Stimulated activated CD4-positive, alpha-beta T cell treated with anti-CD3 and anti-CD28 coated beads, Interleukin-4, amount 100 ng/mL, for 4 hours (primary cell): ENCODE results near the gene NPDC1.
"Not testable (repeated sequence)": the region's sequence is repeated elsewhere in the genome, so short reads cannot be mapped to it uniquely, and the experiment has no call there.

Experiments
- DNase-seq, 2 experiments: peaks; one replicate each; pipeline ENCODE4 v3.0.0-alpha.2; 2020

Gene NPDC1

GRCh38 chr9:137038916-137039315 lies 7.1 kb downstream of the NPDC1 start:
- DNase-seq: no peak

DNA sequence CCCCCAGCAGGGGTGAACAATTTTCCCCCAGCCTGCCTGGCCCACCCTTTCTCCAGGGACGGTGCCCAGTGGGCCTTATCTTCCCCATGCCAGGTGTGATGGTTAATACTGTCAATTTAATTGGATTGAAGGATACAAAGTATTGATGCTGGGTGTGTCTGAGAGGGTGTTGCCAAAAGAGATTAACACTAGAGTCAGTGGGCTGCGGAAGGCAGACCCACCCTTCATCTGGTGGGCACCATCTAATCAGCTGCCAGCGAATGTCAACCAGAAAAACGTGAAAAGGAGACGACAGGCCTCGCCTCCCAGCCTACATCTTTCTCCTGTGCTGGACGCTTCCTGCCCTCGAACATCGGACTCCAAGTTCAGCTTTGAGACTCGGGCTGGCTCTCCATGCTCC lies 8.5 kb downstream of the NPDC1 start:
- no peak for DNase-seq

DNA sequence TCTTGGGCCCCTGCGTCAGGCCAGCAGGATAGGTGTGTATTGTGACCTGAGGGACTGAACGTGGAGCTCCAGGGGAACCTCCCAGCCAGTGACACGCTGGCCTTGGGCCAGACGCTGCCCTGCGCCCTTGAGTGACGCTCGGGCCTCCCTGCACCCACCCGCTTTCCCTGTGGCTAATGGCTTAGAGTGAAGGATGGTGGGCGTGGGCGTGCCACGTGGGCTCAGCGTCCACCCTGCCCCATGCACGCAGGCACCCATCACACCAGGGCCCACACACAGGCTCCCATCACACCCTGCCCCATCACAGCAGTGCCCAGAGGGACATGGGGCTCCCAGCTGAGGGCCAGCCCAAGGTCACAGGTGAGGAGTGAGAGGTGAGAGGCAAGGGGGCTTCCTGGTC lies 8.9 kb downstream of the NPDC1 start:
- DNase-seq: no peak

- DNase-seq: no peak
These were observed 10.0 kb downstream of the NPDC1 start for GRCh38 chr9:137035937-137036336.

DNA sequence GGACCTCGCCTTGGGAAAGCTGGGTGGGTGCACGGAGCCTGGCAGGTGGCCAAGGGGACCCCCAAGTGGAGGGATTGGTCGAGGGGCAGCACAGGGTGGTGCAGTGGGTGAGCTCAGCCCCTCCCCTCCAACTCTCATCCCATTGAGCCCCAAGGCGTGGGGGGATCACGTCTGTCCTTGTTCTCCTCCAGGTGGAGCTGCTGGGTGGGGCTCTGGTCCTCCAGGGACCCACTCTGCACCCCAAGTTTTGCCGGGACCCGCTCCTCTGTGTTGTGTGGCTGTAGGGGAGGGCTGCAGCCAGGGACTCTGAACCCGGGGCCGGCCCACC lies 10.5 kb downstream of the NPDC1 start:
- DNase-seq: no peak

DNA sequence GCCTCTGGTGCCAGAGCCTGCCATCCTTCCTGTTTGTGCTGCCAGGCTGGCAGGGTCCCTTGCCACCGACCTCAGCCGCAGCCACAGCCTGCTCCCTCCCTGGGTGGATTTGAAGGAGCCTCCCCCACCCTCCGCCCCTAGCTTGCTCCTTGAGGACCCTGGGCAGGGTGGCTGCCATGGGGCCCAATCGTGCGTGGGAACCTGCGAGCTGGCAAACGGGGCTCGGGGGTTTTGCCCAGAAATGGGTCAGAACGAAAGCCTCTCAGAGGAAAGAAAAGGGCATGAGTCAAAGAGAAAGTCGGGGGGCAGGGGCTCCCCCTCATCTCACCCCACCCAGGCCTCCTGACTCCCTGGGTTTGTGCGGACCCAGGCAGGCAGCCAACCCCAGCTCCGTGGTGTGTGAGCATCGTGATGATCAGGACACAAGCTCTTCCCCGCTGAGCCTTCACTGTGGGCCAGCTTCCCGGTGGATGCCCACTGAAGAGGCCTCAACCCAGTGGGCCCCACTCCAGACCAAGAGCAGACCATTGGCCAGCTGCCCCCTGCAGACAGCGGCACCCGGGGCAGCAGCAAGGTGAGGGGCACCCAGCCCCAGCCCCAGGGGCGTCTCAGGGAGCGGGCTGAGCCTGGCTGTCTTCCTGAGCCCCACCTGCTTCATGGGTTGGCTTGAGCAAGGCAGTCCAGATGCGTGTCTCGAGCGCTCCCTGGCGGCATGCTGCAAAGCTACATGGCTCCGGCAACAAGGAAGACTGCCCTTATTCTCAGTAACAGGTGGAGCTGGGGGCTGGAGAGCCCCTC lies 11.1 kb downstream of the NPDC1 start:
- peak; percentile 81 to 88 for DNase-seq

DNA sequence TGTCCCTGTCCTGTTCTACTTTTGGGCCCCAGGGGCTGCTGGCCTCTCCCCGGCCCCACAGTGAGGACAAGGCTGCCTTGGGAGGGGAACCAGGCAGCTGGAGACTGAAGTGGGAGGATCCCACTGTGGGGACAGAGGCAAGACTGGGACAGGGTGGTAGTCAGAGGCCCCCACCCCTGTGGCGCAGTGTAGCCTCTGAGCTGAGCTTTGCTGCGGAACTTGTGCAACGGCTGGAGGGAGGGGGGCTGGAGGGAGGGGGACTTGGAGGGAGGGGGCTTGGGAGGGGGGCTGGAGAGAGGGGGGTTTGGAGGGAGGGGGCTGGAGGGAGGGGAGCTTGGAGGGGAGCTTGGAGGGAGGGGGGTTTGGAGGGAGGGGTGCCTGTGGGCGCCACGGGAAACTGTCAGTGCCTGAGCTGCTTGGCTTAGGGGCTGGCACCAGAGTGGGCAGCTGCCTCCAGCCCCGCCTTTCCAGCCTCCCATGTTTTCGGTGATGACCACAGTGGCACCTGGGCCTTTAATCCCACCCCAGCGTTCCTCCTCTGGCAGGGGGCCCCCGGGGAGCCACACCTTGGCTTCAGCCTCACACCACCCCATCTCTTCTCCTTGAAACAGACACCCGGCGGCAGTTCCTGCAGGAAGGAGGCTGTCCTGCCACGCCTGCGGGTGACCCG lies 11.8 kb downstream of the NPDC1 start:
- DNase-seq: no peak

DNA sequence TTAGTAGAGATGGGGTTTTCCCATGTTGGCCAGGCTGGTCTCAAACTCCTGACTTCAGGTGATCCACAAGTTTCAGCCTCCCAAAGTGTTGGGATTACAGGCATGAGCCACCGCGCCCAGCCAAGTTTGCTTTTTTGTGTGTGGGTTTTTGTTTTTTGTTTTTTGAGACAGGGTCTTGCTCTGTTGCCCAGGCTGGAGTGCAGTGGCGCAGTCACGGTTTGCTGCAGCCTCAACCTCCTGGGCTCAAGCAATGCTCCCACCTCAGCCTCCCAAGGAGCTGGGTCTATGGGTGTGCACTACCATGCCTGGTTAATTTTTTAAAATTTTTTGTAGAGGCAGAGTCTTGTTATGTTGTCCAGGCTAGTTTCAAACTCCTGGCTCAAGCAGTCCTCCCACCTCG lies 12.5 kb downstream of the NPDC1 start:
- DNase-seq: not testable (repeated sequence)

DNA sequence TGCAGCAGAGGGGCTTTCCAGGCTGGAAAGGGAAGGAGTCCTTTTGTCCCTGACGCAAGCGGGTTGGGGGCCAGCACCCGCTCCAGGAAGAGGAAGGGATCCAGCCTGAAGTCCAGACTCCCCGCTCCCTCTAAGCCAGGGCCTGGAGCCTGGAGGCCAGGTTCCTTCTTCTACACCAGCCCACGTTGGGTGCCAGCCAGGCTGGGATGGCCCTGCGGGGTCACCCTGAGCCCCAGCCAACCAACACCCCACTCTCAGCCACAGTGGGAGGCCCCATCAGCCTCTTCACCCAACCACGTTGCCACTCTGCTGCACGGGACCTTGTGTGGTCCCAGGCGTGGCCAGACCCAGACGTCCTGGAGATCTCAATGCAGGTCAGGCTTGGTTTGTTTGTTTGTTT lies 13.1 kb downstream of the NPDC1 start:
- no peak for DNase-seq

GRCh38 chr9:137031904-137032640 lies 13.9 kb downstream of the NPDC1 start, which contains the start of gene FUT7:
Gene FUT7, minus strand, starts transcription at chr9:137032088. Its CDS starts 97 bp downstream, at chr9:137031991.
- no peak for DNase-seq

GRCh38 chr9:137030538-137031527 lies 15.1 kb downstream of the NPDC1 start:
- peak in 1 of 2 experiments; percentile 34 for DNase-seq

DNA sequence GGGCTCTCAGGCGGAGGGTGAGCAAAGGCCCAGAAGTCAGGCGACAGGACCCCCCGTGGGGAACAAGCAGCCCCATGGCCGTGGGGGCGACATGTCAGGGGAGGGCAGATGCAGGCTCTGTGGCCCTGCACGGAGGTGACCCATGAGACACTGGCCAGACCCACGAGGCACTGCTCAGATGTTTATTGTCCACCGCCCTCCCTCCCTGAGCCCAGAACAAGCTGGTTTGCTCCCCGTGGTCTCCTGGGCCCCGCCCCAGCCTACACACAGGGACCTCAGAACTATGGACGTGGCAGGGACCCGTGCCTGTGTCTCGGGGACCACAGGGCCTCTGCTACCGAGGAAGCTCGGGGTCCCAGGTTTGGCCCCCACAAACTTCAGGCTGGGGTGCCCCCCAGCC lies 16.0 kb downstream of the NPDC1 start:
- DNase-seq: no peak

DNA sequence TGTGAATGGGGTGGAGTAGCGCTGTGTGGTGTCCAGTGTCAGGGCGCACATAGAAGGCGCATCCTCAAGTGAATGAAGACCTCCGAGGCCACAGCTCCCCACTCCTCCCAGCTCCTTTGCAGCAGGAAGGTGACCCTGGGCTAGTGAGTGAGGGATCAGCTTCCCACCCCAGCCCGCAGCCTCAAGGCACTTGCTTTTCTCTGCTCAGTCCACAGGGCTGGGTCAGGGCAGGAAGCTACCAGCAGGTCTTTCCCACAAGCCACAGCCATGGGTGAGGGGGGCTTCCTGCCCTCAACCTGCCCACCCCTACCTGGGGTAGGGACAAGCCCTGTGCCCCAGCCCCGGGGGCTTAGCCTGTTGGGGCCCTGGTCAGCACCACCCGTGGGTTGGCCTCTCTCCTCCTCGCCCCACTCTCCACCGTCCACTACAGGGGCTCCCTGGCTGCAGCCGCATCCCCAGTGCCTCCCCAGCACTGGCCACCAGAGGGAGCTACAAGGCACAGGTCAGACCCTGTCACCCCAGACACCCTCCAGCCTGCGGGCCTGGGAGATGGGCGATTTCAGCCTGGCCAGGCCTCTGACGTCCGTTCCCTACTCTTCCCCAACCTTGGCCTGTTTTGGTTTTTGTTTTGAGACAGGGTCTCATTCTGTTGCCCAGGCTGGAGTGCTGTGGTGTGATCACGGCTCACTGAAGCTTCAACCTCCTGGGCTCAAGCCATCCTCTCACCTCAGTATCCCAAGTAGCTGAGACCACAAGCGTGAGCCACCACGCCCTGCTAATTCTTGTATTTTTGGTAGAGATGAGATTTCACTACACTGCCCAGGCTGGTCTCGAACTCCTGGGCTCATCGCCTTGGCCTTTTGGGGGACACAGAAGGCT lies 16.7 kb downstream of the NPDC1 start:
- DNase-seq: peak; percentile 50 to 74

GRCh38 chr9:137028263-137029057 lies 17.5 kb downstream of the NPDC1 start:
- peak; percentile 47 to 70 for DNase-seq

DNA sequence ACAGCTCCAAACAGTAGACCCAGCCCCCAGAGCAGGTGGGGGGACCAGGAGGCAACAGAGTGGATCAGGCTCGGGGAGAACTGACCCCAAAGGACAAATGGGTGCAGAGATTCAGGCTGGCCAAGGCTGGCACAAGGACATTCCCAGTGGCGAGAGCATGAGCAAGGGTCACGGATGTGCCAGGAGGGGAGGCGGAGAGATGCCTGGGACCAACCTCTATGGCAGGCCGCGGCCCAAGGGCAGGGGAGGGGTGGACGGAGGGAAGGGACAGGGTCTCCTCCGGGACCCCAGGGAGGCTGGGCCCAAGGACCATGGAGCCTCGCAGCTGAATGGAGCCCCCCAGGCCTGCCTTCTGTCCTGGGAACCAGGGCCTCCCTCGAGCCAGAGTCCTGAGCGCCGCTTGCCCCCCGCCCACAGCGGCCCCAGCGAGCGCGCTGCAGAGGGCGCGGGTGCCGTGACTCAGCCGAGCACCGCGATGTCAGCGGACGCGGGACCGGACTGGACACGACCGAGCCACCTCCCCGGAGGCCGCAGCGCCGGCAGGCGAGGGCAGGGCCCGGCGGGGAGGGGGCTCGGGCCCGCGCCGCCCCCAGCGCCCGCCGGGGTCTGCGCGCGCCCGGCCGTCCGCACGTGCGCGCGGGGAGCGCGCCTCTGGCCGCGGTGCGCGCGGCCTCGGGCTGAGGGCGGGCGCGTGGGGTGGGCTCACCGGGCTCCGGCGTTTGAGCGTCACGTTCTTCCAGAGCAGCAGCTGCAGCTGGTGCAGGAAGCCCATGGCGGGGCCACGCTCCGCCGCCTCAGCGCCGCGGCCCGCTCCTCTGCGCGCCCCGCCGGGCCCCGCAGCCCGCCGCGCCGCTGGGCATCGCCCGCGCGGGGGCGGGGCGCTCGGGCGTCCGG lies 18.4 kb downstream of the NPDC1 start, which contains the start of gene ABCA2:
TSS of gene ABCA2 (minus strand) at position 869 of the 894 bp plus-strand sequence. CDS start at position 772, 97 bp downstream.
- DNase-seq: no peak

GRCh38 chr9:137026828-137027227 lies 19.1 kb downstream of the NPDC1 start:
- no peak for DNase-seq

GRCh38 chr9:137026384-137026783 lies 19.6 kb downstream of the NPDC1 start:
- DNase-seq: no peak

- DNase-seq: no peak
These were observed 20.4 kb downstream of the NPDC1 start for GRCh38 chr9:137025517-137025966.

DNA sequence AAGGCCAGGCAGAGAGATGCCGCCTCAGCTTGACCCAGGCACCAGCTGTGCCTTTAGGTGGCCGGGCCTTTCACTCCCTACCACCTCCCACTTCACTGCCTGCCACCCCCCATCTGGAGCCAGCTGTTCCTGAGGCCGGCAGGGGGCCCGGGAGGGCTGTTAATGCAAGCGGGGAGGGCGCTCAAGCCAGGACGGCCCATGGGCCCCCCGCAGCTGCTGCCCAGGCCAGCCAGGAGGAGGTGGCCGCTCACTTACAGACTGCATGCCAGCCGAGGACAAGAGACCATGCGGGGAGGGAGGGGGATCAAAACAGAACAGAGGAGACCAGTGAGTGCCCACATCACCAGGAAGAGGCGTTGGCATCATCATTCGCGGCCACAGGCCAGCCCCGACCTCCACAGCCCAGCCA lies 22.4 kb downstream of the NPDC1 start:
- DNase-seq: no peak
